Caki2 (cell line): ENCODE data around the gene CD70. TPM values are rescaled to one million over a fixed set of nuclear protein-coding genes. Genes with fewer than 3 reads are reported as not detected.
"Not testable (repeated sequence)": the region's sequence is repeated elsewhere in the genome, so short reads cannot be mapped to it uniquely, and the experiment has no call there.

ENCODE experiments used
- DNase-seq: peaks from one replicate; pipeline ENCODE4 v3.0.0-alpha.2; 2015; ENCODE audit warnings: low read depth
- in situ Hi-C: cut with HindIII; loops from 2 replicates; pipeline ENCODE4 v1.10.0; 2016; ENCODE audit warnings: low sequenced_read_pairs, low pct_unique_long_range_greater_than_20kb, mixed read lengths
- total RNA-seq: library from RNA; depleted of rRNA; stranded (reverse); fragments of >200 nt; shearing (Covaris generic); gene quantifications from 2 replicates; pipeline ENCODE4 v1.2.3, GENCODE V29; 2014; ENCODE audit warnings: low replicate concordance; rRNA removed

Gene CD70
- total RNA-seq: 274 and 291 TPM in 2 replicates

DNA sequence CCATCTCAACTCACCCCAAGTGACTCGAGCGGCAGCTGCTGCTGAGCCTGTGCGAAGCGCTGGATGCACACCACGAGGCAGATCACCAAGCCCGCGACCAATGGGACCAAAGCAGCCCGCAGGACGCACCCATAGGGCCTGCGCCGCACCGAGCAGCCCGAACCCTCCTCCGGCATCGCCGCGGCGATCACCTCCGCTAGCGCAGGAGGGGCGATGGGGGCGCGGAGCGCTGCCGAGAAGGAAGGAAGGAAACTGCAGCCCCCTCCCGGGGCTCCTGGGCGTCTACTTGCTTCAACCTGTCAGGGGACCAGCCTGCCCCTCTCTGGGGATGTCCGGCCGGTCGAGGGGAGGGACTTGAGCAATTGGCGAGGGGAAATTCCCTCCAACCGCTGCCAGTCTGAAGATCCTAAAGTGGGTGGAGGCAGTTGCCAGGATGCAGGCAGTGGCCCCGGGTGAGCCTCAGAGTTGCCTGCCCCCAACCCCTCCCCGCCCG lies at the start of gene CD70:
CD70 (minus strand) TSS at position 324 of the 493 bp plus-strand sequence; CDS start at position 176, 148 bp downstream.
- DNase-seq: peak; percentile 82
- in situ Hi-C loops: no loop called here

GRCh38 chr19:6640333-6640732 lies 49.4 kb upstream of the CD70 start:
- in situ Hi-C loops, DNase-seq: not testable (repeated sequence)

DNA sequence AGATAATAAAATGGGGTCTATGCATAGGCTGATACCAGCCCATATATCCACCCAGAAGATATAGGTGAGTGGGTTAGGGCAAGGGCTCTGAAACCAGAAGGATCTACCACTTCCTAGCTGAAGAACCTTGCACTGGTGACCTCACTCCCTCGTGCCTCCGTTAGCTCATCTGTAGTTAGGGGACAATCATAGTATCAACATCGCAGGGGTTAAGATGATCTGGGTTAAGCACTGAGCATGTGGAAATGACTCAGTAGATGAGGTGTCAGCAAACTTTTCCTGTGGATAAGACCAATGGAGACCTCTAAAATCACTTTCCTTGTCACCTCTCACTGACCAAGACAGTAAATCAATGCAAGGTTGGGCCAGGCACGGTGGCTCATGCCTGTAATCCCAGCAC lies 48.5 kb upstream of the CD70 start:
- DNase-seq: peak; percentile 71
- in situ Hi-C loops: no loop called here

DNA sequence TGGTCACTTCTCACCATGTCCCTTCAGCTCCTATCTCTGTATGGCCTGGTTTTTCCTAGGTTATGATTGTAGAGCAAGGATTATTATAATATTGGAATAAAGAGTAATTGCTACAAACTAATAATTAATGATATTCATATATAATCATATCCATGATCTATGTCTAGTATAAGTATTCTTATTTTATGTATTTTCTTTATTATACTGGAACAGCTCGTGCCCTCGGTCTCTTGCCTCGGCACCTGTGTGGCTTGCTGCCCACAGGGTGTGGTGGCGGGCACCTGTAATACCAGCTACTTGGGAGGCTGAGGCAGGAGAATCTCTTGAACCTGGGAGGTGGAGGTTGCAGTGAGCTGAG lies 42.5 kb upstream of the CD70 start:
- DNase-seq, in situ Hi-C loops: not testable (repeated sequence)

- in situ Hi-C loops: not testable (repeated sequence)
Observed at GRCh38 chr19:6632747-6633455, 42.0 kb upstream of the CD70 start.

GRCh38 chr19:6632002-6632621 lies 41.2 kb upstream of the CD70 start:
- no peak for DNase-seq
- in situ Hi-C loops: no loop called here

More at GRCh38 chr19:6632747-6633455, 42.0 kb upstream of the CD70 start:
- peak; percentile 80 for DNase-seq

- DNase-seq: no peak
Observed at GRCh38 chr19:6626764-6627163, 35.8 kb upstream of the CD70 start.

DNA sequence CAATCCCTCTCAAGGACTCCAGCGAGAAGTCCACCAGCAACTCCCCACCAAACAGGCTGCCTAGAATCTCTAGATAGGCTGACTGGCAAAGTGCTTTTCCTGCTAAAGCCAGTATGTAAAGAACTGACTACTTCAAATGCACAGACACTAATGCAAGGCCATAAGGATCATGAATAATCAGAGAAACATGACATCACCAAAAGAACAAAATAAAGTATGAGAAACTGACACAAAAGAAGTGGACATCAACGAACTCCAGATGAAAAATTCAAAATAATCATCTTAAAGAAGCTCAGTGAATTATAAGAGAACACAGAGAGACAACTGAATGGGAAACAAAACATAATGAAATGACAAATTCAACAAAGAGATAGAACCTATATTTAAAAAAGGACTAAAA lies 26.4 kb upstream of the CD70 start:
- no peak for DNase-seq
- in situ Hi-C loops: no loop called here

More at GRCh38 chr19:6626764-6627163, 35.8 kb upstream of the CD70 start:
- in situ Hi-C loops: no loop called here

DNA sequence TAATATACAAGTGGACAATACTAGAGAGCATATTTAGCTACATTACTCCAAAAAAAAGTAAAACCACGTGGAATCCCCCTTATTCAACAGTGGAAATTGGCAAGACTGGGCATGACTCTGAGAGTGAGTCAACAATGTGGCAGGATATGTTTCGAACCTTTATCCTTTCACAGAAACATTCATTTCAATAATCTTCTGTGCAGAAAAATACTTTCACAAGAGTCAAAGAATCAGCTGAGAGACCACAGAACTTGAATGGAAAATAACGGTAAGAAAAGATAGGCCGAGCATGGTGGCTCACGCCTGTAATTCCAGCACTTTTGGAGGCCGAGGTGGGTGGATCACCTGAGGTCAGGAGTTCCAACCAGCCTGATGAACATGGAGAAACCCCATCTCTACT lies 25.1 kb upstream of the CD70 start:
- no peak for DNase-seq
- in situ Hi-C loops: no loop called here

- in situ Hi-C loops: no loop called here
- DNase-seq: no peak
Observed at GRCh38 chr19:6613711-6614110, 22.8 kb upstream of the CD70 start.

GRCh38 chr19:6610934-6611852 lies 20.2 kb upstream of the CD70 start:
- DNase-seq: peak; percentile 94

GRCh38 chr19:6608940-6609339 lies 18.0 kb upstream of the CD70 start:
- in situ Hi-C loops: no loop called here
- peak; percentile 79 for DNase-seq

More at GRCh38 chr19:6610934-6611852, 20.2 kb upstream of the CD70 start:
- in situ Hi-C loops: no loop called here

GRCh38 chr19:6608146-6608545 lies 17.2 kb upstream of the CD70 start:
- DNase-seq, in situ Hi-C loops: not testable (repeated sequence)

GRCh38 chr19:6606276-6607070 lies 15.5 kb upstream of the CD70 start:
- in situ Hi-C loops, DNase-seq: not testable (repeated sequence)

- in situ Hi-C loops: no loop called here
Observed at GRCh38 chr19:6604906-6605305, 14.0 kb upstream of the CD70 start.

DNA sequence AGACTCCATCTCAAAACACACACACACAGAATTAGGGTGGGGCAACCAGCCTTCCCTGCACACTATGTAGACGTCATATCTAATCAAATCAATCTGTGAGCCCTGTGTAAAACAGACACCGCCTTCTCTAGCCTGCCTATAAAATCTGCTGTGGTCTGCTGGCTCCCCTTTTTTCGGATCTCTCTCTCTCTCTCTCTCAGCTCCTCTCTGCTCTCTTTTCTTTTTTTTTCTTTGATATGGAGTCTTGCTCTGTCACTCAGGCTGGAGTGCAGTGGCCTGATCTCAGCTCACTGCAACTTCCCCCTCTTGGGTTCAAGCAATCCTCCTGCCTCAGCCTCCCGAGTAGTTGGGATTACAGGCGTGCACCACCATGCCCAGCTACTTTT lies 11.8 kb upstream of the CD70 start:
- DNase-seq: no peak
- in situ Hi-C loops: no loop called here

More at GRCh38 chr19:6604906-6605305, 14.0 kb upstream of the CD70 start:
- DNase-seq: no peak

GRCh38 chr19:6601537-6602052 lies 10.6 kb upstream of the CD70 start:
- peak; percentile 81 for DNase-seq
- in situ Hi-C loops: not testable (repeated sequence)
